Neural progenitor cell (in vitro differentiated cells): ENCODE measurements around the gene OR52B2. TPM values are rescaled to one million over a fixed set of nuclear protein-coding genes. Genes with fewer than 3 reads are reported as not detected.

ENCODE experiments used
- DNase-seq: peaks from one replicate; pipeline ENCODE4 v3.0.0-alpha.2; 2016; ENCODE audit warnings: low spot score
- H2AFZ ChIP-seq: fragments of 200-600 bp; sonication (generic); replicated peaks from 2 replicates; pipeline ENCODE4 v1.6.1; 2016; ENCODE audit warnings: antibody characterized with exemption
- H3F3A ChIP-seq: fragments of 200-600 bp; sonication (generic); 2 replicates; pipeline ENCODE4 v1.6.1; 2016; ENCODE audit warnings: antibody characterized with exemption, low read depth
- H3K27ac ChIP-seq: fragments of 200-600 bp; sonication (generic); 2 replicates; pipeline ENCODE4 v1.5.1; 2016; ENCODE audit warnings: mild to moderate bottlenecking
- H3K27me3 ChIP-seq: fragments of 200-600 bp; sonication (generic); 2 replicates; pipeline ENCODE4 v1.6.1; 2016; ENCODE audit warnings: mild to moderate bottlenecking, moderate library complexity
- H3K36me3 ChIP-seq: fragments of 200-600 bp; sonication (generic); 2 replicates; pipeline ENCODE4 v1.5.1; 2016
- H3K4me1 ChIP-seq: fragments of 200-600 bp; sonication (generic); 2 replicates; pipeline ENCODE4 v1.6.1; 2016; ENCODE audit warnings: mixed run types
- H3K4me2 ChIP-seq: fragments of 200-600 bp; sonication (generic); 2 replicates; pipeline ENCODE4 v1.6.1; 2016
- H3K4me3 ChIP-seq: fragments of 200-600 bp; sonication (generic); 2 replicates; pipeline ENCODE4 v1.5.1; 2016
- H3K79me2 ChIP-seq: fragments of 200-600 bp; sonication (generic); 2 replicates; pipeline ENCODE4 v1.6.1; 2016; ENCODE audit warnings: low read depth
- H3K9ac ChIP-seq: fragments of 200-600 bp; sonication (generic); 2 replicates; pipeline ENCODE4 v1.6.1; 2016
- H3K9me3 ChIP-seq: fragments of 200-600 bp; sonication (generic); 2 replicates; pipeline ENCODE4 v1.5.1; 2016; ENCODE audit warnings: low read depth
- H4K20me1 ChIP-seq: fragments of 200-600 bp; sonication (generic); 2 replicates; pipeline ENCODE4 v1.6.1; 2016; ENCODE audit warnings: low read depth
- H3K27ac Mint-ChIP-seq: 3 replicates; pipeline ENCODE4 v1.8.0; 2021; ENCODE audit warnings: mixed read lengths
- H3K27me3 Mint-ChIP-seq: 2 replicates; pipeline ENCODE4 v1.8.0; 2022; ENCODE audit warnings: low read depth, mild to moderate bottlenecking, inconsistent platforms, moderate library complexity, mixed read lengths; ENCODE audit not compliant: insufficient read depth
- H3K36me3 Mint-ChIP-seq: 3 replicates; pipeline ENCODE4 v1.8.0; 2021; ENCODE audit warnings: mixed read lengths
- H3K4me1 Mint-ChIP-seq: 3 replicates; pipeline ENCODE4 v1.8.0; 2021; ENCODE audit warnings: mixed read lengths
- H3K4me3 Mint-ChIP-seq: 3 replicates; pipeline ENCODE4 v1.8.0; 2021; ENCODE audit warnings: mild to moderate bottlenecking, moderate library complexity, mixed read lengths
- H3K9me3 Mint-ChIP-seq: 3 replicates; pipeline ENCODE4 v1.8.0; 2020; ENCODE audit warnings: mixed read lengths
- CTCF ChIP-seq: fragments of 200-600 bp; sonication (generic); IDR thresholded peaks from 2 replicates; pipeline ENCODE4 v1.5.1; 2017; ENCODE audit warnings: antibody characterized with exemption, mild to moderate bottlenecking
- EZH2 ChIP-seq: fragments of 200-600 bp; sonication (generic); IDR thresholded peaks from 2 replicates; pipeline ENCODE4 v1.6.1; 2017; ENCODE audit warnings: antibody characterized with exemption, mild to moderate bottlenecking, moderate library complexity
- EZH2phosphoT487 ChIP-seq: fragments of 200-600 bp; sonication (generic); IDR thresholded peaks from 2 replicates; pipeline ENCODE4 v1.6.1; 2017; ENCODE audit warnings: antibody characterized with exemption
- total RNA-seq: library from RNA; depleted of rRNA; stranded (reverse); fragments of >200 nt; gene quantifications from 2 replicates; pipeline ENCODE4 v1.2.3, GENCODE V29; 2015; ENCODE audit warnings: low replicate concordance

OR52B2 gene
- total RNA-seq, 1 donor from 2014 or later: not detected

GRCh38 chr11:6216501-6216900, 46.4 kb upstream of the OR52B2 start:
- Mint-ChIP-seq H3K4me1 (no peaks in the 10 kb centered on the region), H3K36me3 (peaks cover 12% of the 10 kb centered on the region), H3K27ac (no peak overlapping the region), H3K4me3 (no peak overlapping the region), H3K9me3 (no peaks in the 10 kb centered on the region), H3K27me3 (no peaks in the 10 kb centered on the region)
- Histone ChIP-seq H3K27ac (no peak overlapping the region), H3K4me3 (no peak overlapping the region), H3K27me3 (no peaks in the 10 kb centered on the region), H3K9me3 (no peaks in the 10 kb centered on the region), H3K36me3 (no peaks in the 10 kb centered on the region), H3K4me1 (no peaks in the 10 kb centered on the region), H3K4me2 (no peak overlapping the region), H3K9ac (no peak overlapping the region), H4K20me1 (no peaks in the 10 kb centered on the region), H2AFZ (no peak overlapping the region), H3K79me2 (peaks cover 5% of the 10 kb centered on the region), H3F3A (no peaks in the 10 kb centered on the region)
- DNase-seq: no peak
- TF ChIP-seq EZH2: no peak
- TF ChIP-seq EZH2phosphoT487: no peak
- TF ChIP-seq CTCF: no peak

GRCh38 chr11:6214530-6214929, 44.4 kb upstream of the OR52B2 start:
- Histone ChIP-seq H3K36me3 (no peaks in the 10 kb centered on the region), H3K27ac (no peak overlapping the region)

GRCh38 chr11:6210274-6210955, 40.3 kb upstream of the OR52B2 start:
- H3K27me3 Mint-ChIP-seq: no peaks in the 10 kb centered on the region
- H3K4me1 Mint-ChIP-seq: no peaks in the 10 kb centered on the region
- Histone ChIP-seq H3K27me3 (no peaks in the 10 kb centered on the region), H3K79me2 (no peaks in the 10 kb centered on the region), H2AFZ (no peak overlapping the region), H3K4me3 (no peak overlapping the region), H3K4me1 (no peaks in the 10 kb centered on the region), H3F3A (no peaks in the 10 kb centered on the region), H3K9ac (no peak overlapping the region), H3K27ac (no peak overlapping the region), H3K36me3 (no peaks in the 10 kb centered on the region), H3K4me2 (no peak overlapping the region), H4K20me1 (no peaks in the 10 kb centered on the region), H3K9me3 (no peaks in the 10 kb centered on the region)
- no peak overlapping the region for H3K4me3 Mint-ChIP-seq
- peaks cover 10% of the 10 kb centered on the region for H3K36me3 Mint-ChIP-seq
- no peak overlapping the region for H3K27ac Mint-ChIP-seq
- TF ChIP-seq CTCF (no peak), EZH2 (no peak), EZH2phosphoT487 (no peak)
- no peak for DNase-seq
- no peaks in the 10 kb centered on the region for H3K9me3 Mint-ChIP-seq

More at GRCh38 chr11:6214530-6214929, 44.4 kb upstream of the OR52B2 start:
- no peaks in the 10 kb centered on the region for H3K27me3 Mint-ChIP-seq
- no peak overlapping the region for H3K4me3 ChIP-seq
- no peak overlapping the region for H3K4me2 ChIP-seq
- H3K27ac Mint-ChIP-seq: no peak overlapping the region
- DNase-seq: no peak
- no peaks in the 10 kb centered on the region for H3K9me3 ChIP-seq
- no peaks in the 10 kb centered on the region for H3K4me1 ChIP-seq
- H3K4me1 Mint-ChIP-seq: no peaks in the 10 kb centered on the region
- H3K27me3 ChIP-seq: no peaks in the 10 kb centered on the region
- TF ChIP-seq EZH2phosphoT487: no peak
- no peak for TF ChIP-seq CTCF
- TF ChIP-seq EZH2: no peak
- no peak overlapping the region for H2AFZ ChIP-seq
- H3K9me3 Mint-ChIP-seq: no peaks in the 10 kb centered on the region
- peaks cover 12% of the 10 kb centered on the region for H3K36me3 Mint-ChIP-seq
- no peak overlapping the region for H3K4me3 Mint-ChIP-seq
- no peaks in the 10 kb centered on the region for H3F3A ChIP-seq
- H3K9ac ChIP-seq: no peak overlapping the region
- H4K20me1 ChIP-seq: no peaks in the 10 kb centered on the region
- no peaks in the 10 kb centered on the region for H3K79me2 ChIP-seq
